ENCODE measurements around the gene SPP1.
"Not testable (repeated sequence)": the region's sequence is repeated elsewhere in the genome, so short reads cannot be mapped to it uniquely, and the experiment has no call there.

The SPP1 gene

GRCh38 chr4:87975466-87975865 lies at the start of gene SPP1:
Gene SPP1 (plus strand): TSS chr4:87975714. CDS start chr4:87976896, 1,182 bp downstream.
- H3K4me1 ChIP-seq (ENCODE audit: control insufficient read depth in 2 of 2, insufficient read depth in 2 of 2, low read length in 2 of 2): no peaks in the 10 kb centered on the region
- no peak within 1 kb of the TSS for H3K27ac ChIP-seq (ENCODE audit: low read depth in 2 of 2, low read length in 2 of 2)
- no peaks in the 10 kb centered on the region for H3K36me3 ChIP-seq (ENCODE audit: control insufficient read depth in 2 of 2, insufficient read depth in 2 of 2, low read length in 2 of 2)
- H3K27me3 ChIP-seq (ENCODE audit: control insufficient read depth in 2 of 2, insufficient read depth in 2 of 2, low read length in 2 of 2): peaks cover 6 to 14% of the 10 kb centered on the region in 2 donors
- no peak within 1 kb of the TSS for H3K4me3 ChIP-seq (ENCODE audit: low read length in 2 of 2)
- H3K9ac ChIP-seq (ENCODE audit: low read depth in 1 of 2, low read length in 2 of 2): no peak within 1 kb of the TSS
- no peaks in the 10 kb centered on the region for H3K9me3 ChIP-seq (ENCODE audit: control insufficient read depth in 2 of 2, low read length in 2 of 2)

GRCh38 chr4:87926554-87927098 lies 48.9 kb upstream of the SPP1 start:
- no peak overlapping the region for H3K27ac ChIP-seq (ENCODE audit: low read depth in 2 of 2, low read length in 2 of 2)
- no peaks in the 10 kb centered on the region for H3K9me3 ChIP-seq (ENCODE audit: control insufficient read depth in 2 of 2, low read length in 2 of 2)
- H3K27me3 ChIP-seq (ENCODE audit: control insufficient read depth in 2 of 2, insufficient read depth in 2 of 2, low read length in 2 of 2): no peaks in the 10 kb centered on the region
- no peaks in the 10 kb centered on the region for H3K4me1 ChIP-seq (ENCODE audit: control insufficient read depth in 2 of 2, insufficient read depth in 2 of 2, low read length in 2 of 2)
- H3K36me3 ChIP-seq (ENCODE audit: control insufficient read depth in 2 of 2, insufficient read depth in 2 of 2, low read length in 2 of 2): no peaks in the 10 kb centered on the region
- no peak overlapping the region for H3K4me3 ChIP-seq (ENCODE audit: low read length in 2 of 2)
- H3K9ac ChIP-seq (ENCODE audit: low read depth in 1 of 2, low read length in 2 of 2): no peak overlapping the region

GRCh38 chr4:87930629-87931028 lies 44.9 kb upstream of the SPP1 start:
- no peaks in the 10 kb centered on the region for H3K9me3 ChIP-seq (ENCODE audit: control insufficient read depth in 2 of 2, low read length in 2 of 2)
- no peak overlapping the region for H3K9ac ChIP-seq (ENCODE audit: low read depth in 1 of 2, low read length in 2 of 2)
- H3K4me3 ChIP-seq (ENCODE audit: low read length in 2 of 2): no peak overlapping the region
- no peaks in the 10 kb centered on the region for H3K4me1 ChIP-seq (ENCODE audit: control insufficient read depth in 2 of 2, insufficient read depth in 2 of 2, low read length in 2 of 2)
- no peaks in the 10 kb centered on the region for H3K36me3 ChIP-seq (ENCODE audit: control insufficient read depth in 2 of 2, insufficient read depth in 2 of 2, low read length in 2 of 2)
- no peak overlapping the region for H3K27ac ChIP-seq (ENCODE audit: low read depth in 2 of 2, low read length in 2 of 2)
- H3K27me3 ChIP-seq (ENCODE audit: control insufficient read depth in 2 of 2, insufficient read depth in 2 of 2, low read length in 2 of 2): no peaks in the 10 kb centered on the region

GRCh38 chr4:87931932-87932331 lies 43.6 kb upstream of the SPP1 start:
- Histone ChIP-seq H3K9ac (ENCODE audit: low read depth in 1 of 2, low read length in 2 of 2) (no peak overlapping the region), H3K4me1 (ENCODE audit: control insufficient read depth in 2 of 2, insufficient read depth in 2 of 2, low read length in 2 of 2) (no peaks in the 10 kb centered on the region), H3K27me3 (ENCODE audit: control insufficient read depth in 2 of 2, insufficient read depth in 2 of 2, low read length in 2 of 2) (no peaks in the 10 kb centered on the region)

GRCh38 chr4:87932718-87933141 lies 42.8 kb upstream of the SPP1 start:
- no peaks in the 10 kb centered on the region for H3K9me3 ChIP-seq (ENCODE audit: control insufficient read depth in 2 of 2, low read length in 2 of 2)
- no peaks in the 10 kb centered on the region for H3K4me1 ChIP-seq (ENCODE audit: control insufficient read depth in 2 of 2, insufficient read depth in 2 of 2, low read length in 2 of 2)
- H3K4me3 ChIP-seq (ENCODE audit: low read length in 2 of 2): no peak overlapping the region
- no peaks in the 10 kb centered on the region for H3K27me3 ChIP-seq (ENCODE audit: control insufficient read depth in 2 of 2, insufficient read depth in 2 of 2, low read length in 2 of 2)
- H3K27ac ChIP-seq (ENCODE audit: low read depth in 2 of 2, low read length in 2 of 2): no peak overlapping the region
- H3K36me3 ChIP-seq (ENCODE audit: control insufficient read depth in 2 of 2, insufficient read depth in 2 of 2, low read length in 2 of 2): no peaks in the 10 kb centered on the region
- H3K9ac ChIP-seq (ENCODE audit: low read depth in 1 of 2, low read length in 2 of 2): no peak overlapping the region

More at GRCh38 chr4:87931932-87932331, 43.6 kb upstream of the SPP1 start:
- Histone ChIP-seq H3K27ac (ENCODE audit: low read depth in 2 of 2, low read length in 2 of 2) (no peak overlapping the region), H3K36me3 (ENCODE audit: control insufficient read depth in 2 of 2, insufficient read depth in 2 of 2, low read length in 2 of 2) (no peaks in the 10 kb centered on the region), H3K4me3 (ENCODE audit: low read length in 2 of 2) (no peak overlapping the region), H3K9me3 (ENCODE audit: control insufficient read depth in 2 of 2, low read length in 2 of 2) (no peaks in the 10 kb centered on the region)

- H3K4me1 ChIP-seq (ENCODE audit: control insufficient read depth in 2 of 2, insufficient read depth in 2 of 2, low read length in 2 of 2): no peaks in the 10 kb centered on the region
- no peaks in the 10 kb centered on the region for H3K9me3 ChIP-seq (ENCODE audit: control insufficient read depth in 2 of 2, low read length in 2 of 2)
- no peaks in the 10 kb centered on the region for H3K27me3 ChIP-seq (ENCODE audit: control insufficient read depth in 2 of 2, insufficient read depth in 2 of 2, low read length in 2 of 2)
- H3K36me3 ChIP-seq (ENCODE audit: control insufficient read depth in 2 of 2, insufficient read depth in 2 of 2, low read length in 2 of 2): no peaks in the 10 kb centered on the region
- H3K9ac ChIP-seq (ENCODE audit: low read depth in 1 of 2, low read length in 2 of 2): no peak overlapping the region
- no peak overlapping the region for H3K4me3 ChIP-seq (ENCODE audit: low read length in 2 of 2)
- no peak overlapping the region for H3K27ac ChIP-seq (ENCODE audit: low read depth in 2 of 2, low read length in 2 of 2)
Measured at GRCh38 chr4:87933337-87933736, 42.2 kb upstream of the SPP1 start.

- Histone ChIP-seq H3K9me3 (ENCODE audit: control insufficient read depth in 2 of 2, low read length in 2 of 2) (no peaks in the 10 kb centered on the region), H3K4me1 (ENCODE audit: control insufficient read depth in 2 of 2, insufficient read depth in 2 of 2, low read length in 2 of 2) (no peaks in the 10 kb centered on the region), H3K27ac (ENCODE audit: low read depth in 2 of 2, low read length in 2 of 2) (no peak overlapping the region), H3K9ac (ENCODE audit: low read depth in 1 of 2, low read length in 2 of 2) (no peak overlapping the region), H3K36me3 (ENCODE audit: control insufficient read depth in 2 of 2, insufficient read depth in 2 of 2, low read length in 2 of 2) (no peaks in the 10 kb centered on the region), H3K4me3 (ENCODE audit: low read length in 2 of 2) (no peak overlapping the region), H3K27me3 (ENCODE audit: control insufficient read depth in 2 of 2, insufficient read depth in 2 of 2, low read length in 2 of 2) (no peaks in the 10 kb centered on the region)
Measured at GRCh38 chr4:87934157-87934704, 41.3 kb upstream of the SPP1 start.

GRCh38 chr4:87934973-87935372 lies 40.5 kb upstream of the SPP1 start:
- H3K27me3 ChIP-seq (ENCODE audit: control insufficient read depth in 2 of 2, insufficient read depth in 2 of 2, low read length in 2 of 2): no peaks in the 10 kb centered on the region
- no peaks in the 10 kb centered on the region for H3K9me3 ChIP-seq (ENCODE audit: control insufficient read depth in 2 of 2, low read length in 2 of 2)
- no peak overlapping the region for H3K27ac ChIP-seq (ENCODE audit: low read depth in 2 of 2, low read length in 2 of 2)
- H3K9ac ChIP-seq (ENCODE audit: low read depth in 1 of 2, low read length in 2 of 2): no peak overlapping the region
- no peak overlapping the region for H3K4me3 ChIP-seq (ENCODE audit: low read length in 2 of 2)
- H3K36me3 ChIP-seq (ENCODE audit: control insufficient read depth in 2 of 2, insufficient read depth in 2 of 2, low read length in 2 of 2): no peaks in the 10 kb centered on the region
- H3K4me1 ChIP-seq (ENCODE audit: control insufficient read depth in 2 of 2, insufficient read depth in 2 of 2, low read length in 2 of 2): no peaks in the 10 kb centered on the region

- not testable (repeated sequence) for H3K27ac ChIP-seq (ENCODE audit: low read depth in 2 of 2, low read length in 2 of 2); H3K27me3 ChIP-seq (ENCODE audit: control insufficient read depth in 2 of 2, insufficient read depth in 2 of 2, low read length in 2 of 2); H3K4me1 ChIP-seq (ENCODE audit: control insufficient read depth in 2 of 2, insufficient read depth in 2 of 2, low read length in 2 of 2); H3K9ac ChIP-seq (ENCODE audit: low read depth in 1 of 2, low read length in 2 of 2); H3K4me3 ChIP-seq (ENCODE audit: low read length in 2 of 2); H3K36me3 ChIP-seq (ENCODE audit: control insufficient read depth in 2 of 2, insufficient read depth in 2 of 2, low read length in 2 of 2); H3K9me3 ChIP-seq (ENCODE audit: control insufficient read depth in 2 of 2, low read length in 2 of 2)
Measured at GRCh38 chr4:87935954-87936353, 39.6 kb upstream of the SPP1 start.

GRCh38 chr4:87937523-87937922 lies 38.0 kb upstream of the SPP1 start:
- Histone ChIP-seq H3K4me3 (ENCODE audit: low read length in 2 of 2) (no peak overlapping the region), H3K4me1 (ENCODE audit: control insufficient read depth in 2 of 2, insufficient read depth in 2 of 2, low read length in 2 of 2) (no peaks in the 10 kb centered on the region), H3K27me3 (ENCODE audit: control insufficient read depth in 2 of 2, insufficient read depth in 2 of 2, low read length in 2 of 2) (no peaks in the 10 kb centered on the region), H3K36me3 (ENCODE audit: control insufficient read depth in 2 of 2, insufficient read depth in 2 of 2, low read length in 2 of 2) (no peaks in the 10 kb centered on the region), H3K27ac (ENCODE audit: low read depth in 2 of 2, low read length in 2 of 2) (no peak overlapping the region), H3K9me3 (ENCODE audit: control insufficient read depth in 2 of 2, low read length in 2 of 2) (no peaks in the 10 kb centered on the region), H3K9ac (ENCODE audit: low read depth in 1 of 2, low read length in 2 of 2) (no peak overlapping the region)
